ENCODE results near the gene ZCCHC8.

DNA sequence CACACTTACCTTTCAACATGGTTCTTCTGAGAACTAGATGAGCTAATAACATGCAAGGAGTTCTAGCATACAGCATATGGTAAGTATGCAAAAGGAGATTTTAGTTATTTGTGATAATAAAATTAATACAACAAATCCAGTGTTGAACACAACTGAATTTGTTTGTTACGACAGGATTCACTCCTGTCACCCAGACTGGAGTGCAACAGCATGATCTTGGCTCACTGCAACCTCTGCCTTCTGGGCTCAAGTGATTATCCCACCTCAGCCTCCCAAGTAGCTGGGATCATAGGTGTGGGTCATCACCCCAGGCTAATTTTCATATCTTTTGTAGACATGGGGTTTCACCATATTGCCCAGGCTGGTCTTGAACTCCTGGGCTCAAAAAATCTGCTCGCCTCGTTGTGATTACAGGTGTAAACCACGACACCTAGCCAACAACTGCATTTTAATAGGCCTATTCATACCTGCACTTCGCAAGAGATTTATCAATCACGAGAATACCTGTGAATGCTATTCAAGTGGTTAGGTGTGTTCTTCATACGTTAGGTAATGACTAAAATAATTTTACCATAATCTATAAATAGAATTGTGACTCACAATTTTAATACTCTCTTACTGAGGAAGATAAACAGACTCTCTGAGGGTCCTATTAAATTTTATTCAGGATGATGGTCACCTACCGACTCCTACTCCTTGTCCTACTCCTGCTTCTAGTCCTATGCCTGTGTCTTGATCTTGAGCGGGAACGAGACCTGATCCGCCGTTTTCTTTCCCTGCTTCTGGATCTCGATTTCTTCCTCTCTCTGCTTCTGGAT lies 16.0 kb upstream of the ZCCHC8 start:
- TF ChIP-seq FOXA1 (IDR thresholded peaks at IDR 0.05): no peak
- no peak for TF ChIP-seq CTBP1 (IDR thresholded peaks at IDR 0.05; ENCODE audit: borderline replicate concordance)
- TF ChIP-seq SP1 (IDR thresholded peaks at IDR 0.05): no peak
- TF ChIP-seq SUZ12 (IDR thresholded peaks at IDR 0.05): no peak
- no peak for TF ChIP-seq HDGF (IDR thresholded peaks at IDR 0.05; ENCODE audit: borderline replicate concordance)
- no peak for TF ChIP-seq BHLHE40 (IDR thresholded peaks at IDR 0.05; ENCODE audit: borderline replicate concordance)
- no peak for TF ChIP-seq ZNF384 (IDR thresholded peaks at IDR 0.05)
- no peak for TF ChIP-seq FOXM1 (IDR thresholded peaks at IDR 0.05; ENCODE audit: borderline replicate concordance)
- TF ChIP-seq FOXK2 (IDR thresholded peaks at IDR 0.05): no peak
- no peak for TF ChIP-seq TARDBP (IDR thresholded peaks at IDR 0.05)
- TF ChIP-seq NFRKB (IDR thresholded peaks at IDR 0.05): no peak
- TF ChIP-seq, protein P1, sequence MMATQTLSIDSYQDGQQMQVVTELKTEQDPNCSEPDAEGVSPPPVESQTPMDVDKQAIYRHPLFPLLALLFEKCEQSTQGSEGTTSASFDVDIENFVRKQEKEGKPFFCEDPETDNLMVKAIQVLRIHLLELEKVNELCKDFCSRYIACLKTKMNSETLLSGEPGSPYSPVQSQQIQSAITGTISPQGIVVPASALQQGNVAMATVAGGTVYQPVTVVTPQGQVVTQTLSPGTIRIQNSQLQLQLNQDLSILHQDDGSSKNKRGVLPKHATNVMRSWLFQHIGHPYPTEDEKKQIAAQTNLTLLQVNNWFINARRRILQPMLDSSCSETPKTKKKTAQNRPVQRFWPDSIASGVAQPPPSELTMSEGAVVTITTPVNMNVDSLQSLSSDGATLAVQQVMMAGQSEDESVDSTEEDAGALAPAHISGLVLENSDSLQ (IDR thresholded peaks at IDR 0.05): no peak

Measured in HEK293T (cell line).